ENCODE data around the gene UHRF1.

DNA sequence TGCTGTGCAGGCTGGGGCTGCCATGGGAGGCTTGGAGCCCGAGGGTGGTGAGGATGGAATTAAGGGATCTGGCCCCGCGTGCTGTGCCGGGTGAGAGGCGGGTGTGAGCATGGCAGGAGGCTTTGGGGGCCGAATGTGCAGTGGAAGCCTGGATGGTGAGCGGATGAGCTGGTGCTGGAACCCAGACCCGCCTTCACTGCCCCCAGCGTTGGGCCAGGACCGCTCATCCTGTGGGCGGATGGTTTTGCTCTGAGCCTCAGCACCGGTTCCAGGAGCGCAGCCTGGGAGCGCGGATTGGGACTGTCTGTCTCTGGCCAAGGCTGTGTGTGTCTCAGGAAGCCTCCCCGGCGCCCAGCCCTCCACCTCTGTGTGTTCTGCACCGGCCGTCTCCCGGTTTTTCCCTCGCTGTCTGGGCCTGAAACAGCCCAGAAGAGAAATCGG is 76.3 kb downstream of the UHRF1 start:
- no peak for TF ChIP-seq POLR2A (IDR thresholded peaks at IDR 0.05)
- TF ChIP-seq, protein P1, sequence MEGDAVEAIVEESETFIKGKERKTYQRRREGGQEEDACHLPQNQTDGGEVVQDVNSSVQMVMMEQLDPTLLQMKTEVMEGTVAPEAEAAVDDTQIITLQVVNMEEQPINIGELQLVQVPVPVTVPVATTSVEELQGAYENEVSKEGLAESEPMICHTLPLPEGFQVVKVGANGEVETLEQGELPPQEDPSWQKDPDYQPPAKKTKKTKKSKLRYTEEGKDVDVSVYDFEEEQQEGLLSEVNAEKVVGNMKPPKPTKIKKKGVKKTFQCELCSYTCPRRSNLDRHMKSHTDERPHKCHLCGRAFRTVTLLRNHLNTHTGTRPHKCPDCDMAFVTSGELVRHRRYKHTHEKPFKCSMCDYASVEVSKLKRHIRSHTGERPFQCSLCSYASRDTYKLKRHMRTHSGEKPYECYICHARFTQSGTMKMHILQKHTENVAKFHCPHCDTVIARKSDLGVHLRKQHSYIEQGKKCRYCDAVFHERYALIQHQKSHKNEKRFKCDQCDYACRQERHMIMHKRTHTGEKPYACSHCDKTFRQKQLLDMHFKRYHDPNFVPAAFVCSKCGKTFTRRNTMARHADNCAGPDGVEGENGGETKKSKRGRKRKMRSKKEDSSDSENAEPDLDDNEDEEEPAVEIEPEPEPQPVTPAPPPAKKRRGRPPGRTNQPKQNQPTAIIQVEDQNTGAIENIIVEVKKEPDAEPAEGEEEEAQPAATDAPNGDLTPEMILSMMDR (IDR thresholded peaks at IDR 0.05): no peak
